Daoy (cell line): ENCODE measurements around the gene NTN1. TPM values are rescaled to one million over a fixed set of nuclear protein-coding genes. Genes with fewer than 3 reads are reported as not detected.
"Not testable (repeated sequence)": the region's sequence is repeated elsewhere in the genome, so short reads cannot be mapped to it uniquely, and the experiment has no call there.

Source experiments
- DNase-seq: peaks from one replicate; pipeline ENCODE4 v3.0.0-alpha.2; 2015; ENCODE audit warnings: low read depth
- total RNA-seq: library from RNA; depleted of rRNA; stranded (reverse); fragments of >200 nt; shearing (Covaris generic); gene quantifications from 2 replicates; pipeline ENCODE4 v1.2.3, GENCODE V29; 2014; rRNA removed

NTN1 gene
- total RNA-seq: 6.8 and 7.1 TPM in 2 replicates

DNA sequence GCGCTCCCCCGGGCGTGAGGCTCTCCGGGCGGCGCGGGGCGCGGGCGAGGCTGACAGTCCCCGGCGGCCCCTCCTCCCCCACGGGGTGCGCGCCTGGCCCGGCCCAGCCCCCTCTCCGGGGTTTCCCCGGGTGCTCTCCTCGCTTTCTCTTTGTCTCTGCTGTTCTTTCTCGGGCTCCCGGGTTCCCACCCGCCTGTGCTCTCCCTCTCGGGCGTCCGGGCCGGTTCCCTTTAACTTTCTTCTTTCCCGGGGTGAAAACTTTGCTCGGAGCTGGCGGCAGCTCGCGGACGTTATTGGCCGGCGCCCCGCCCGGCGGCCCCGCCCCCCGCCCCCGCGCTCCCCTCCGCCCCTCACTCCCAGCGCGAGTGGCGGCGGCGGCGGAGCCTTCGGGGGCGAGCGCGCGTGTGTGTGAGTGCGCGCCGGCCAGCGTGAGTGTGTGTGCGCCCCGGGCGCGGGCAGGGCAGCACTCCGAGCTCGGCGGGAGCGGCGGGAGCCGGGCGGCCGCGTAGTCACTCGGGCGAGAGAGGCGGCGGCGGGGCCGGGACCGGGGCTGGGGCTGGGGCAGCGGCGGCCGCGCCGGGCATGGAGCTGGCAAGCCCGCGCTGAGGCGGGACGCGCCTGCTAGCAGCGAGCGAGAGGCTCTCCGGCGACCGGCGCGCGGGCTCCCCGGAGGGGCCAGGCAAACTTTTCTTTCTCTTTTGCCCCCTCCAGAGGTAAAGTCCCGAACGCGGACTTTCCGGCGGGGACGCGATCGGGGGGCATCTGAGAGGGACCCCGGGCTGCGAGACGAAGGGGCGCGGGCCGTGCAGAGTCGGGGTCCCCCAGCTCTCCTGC, at the start of gene NTN1:
Gene NTN1, plus strand, starts transcription at position 353 of the 834 bp plus-strand sequence. CDS start 864 bp downstream, outside the sequence.
- peak; percentile 69 for DNase-seq

GRCh38 chr17:8975091-8975725, 46.1 kb upstream of the NTN1 start:
- no peak for DNase-seq

DNA sequence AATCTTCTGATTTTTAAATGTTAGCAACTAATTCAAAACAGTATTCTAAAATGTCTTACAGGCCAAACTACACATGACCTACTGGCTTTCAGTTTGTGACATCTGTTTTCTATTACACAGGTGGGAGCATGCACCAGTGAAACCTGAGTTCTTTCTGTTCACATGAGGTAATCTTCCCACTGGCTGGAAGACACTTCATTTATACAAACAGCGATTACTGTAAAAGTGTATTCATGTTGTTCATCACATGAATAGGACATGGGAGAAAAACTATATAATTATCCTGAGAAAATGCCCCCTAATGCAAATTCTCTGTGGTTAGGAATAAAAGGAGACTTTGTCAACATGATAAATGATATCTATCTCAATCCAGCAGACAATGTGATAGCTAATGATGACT, 44.7 kb upstream of the NTN1 start:
- DNase-seq: no peak

GRCh38 chr17:8979715-8980114, 41.6 kb upstream of the NTN1 start:
- no peak for DNase-seq

DNA sequence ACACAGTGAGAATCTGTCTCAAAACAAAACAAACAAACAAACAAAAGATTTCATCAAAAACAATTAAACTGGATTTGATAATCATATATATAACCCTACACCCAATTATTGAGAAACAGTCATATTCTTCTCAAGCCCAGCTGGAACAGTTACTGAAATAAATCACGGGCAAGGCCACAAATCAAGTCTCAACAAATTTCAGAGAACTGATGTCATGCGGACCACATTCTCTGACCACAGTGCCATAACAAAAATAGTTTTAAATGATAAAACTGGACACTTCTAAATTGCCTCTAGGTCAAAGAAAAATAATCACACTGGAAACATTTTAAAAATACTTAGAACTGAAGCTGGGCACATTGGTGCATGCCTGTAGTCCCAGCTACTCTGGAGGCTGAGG, 39.9 kb upstream of the NTN1 start:
- DNase-seq: no peak

- not testable (repeated sequence) for DNase-seq
Measured at GRCh38 chr17:8984225-8984624, 37.1 kb upstream of the NTN1 start.

GRCh38 chr17:8985054-8985701, 36.1 kb upstream of the NTN1 start:
- no peak for DNase-seq

- no peak for DNase-seq
Measured at GRCh38 chr17:8986295-8986694, 35.0 kb upstream of the NTN1 start.

GRCh38 chr17:8988263-8988935, 32.9 kb upstream of the NTN1 start:
- DNase-seq: not testable (repeated sequence)

DNA sequence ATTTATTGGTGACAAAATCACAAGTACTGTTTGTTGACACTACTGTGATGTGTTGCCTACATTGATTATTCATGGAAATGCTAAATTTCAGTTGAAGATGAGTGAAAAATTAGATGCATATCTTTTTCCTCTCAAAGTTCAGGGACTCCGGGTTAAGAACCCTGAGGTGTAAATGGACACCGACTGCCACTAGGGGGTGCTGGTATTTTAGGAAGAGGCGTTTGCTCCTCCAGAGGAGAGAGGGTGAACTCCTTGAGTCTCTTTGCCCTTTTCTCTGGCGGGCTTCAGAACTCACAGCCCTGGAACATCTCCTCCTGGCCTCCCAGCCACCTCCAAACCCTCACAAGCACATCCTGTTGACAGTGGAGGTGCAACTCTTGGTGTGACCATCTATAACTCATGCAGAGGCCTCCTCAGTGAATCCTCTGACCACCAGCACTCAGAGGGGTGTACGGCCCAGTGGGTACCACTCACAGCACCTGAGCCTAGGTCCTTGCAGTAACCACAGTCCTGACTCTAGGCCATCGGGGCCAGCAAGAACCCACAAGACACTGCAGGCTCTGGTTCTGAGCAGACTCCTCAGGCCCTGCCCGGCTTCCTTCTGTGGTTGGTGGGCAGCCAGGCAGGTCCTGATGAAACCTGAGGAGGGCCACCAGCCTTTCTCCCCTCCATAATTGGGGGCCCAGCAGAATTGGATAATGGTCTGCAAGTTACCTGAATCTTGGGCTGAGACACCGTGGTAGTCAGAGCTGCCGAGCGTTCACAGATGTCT, 29.6 kb upstream of the NTN1 start:
- peak; percentile 39 for DNase-seq

DNA sequence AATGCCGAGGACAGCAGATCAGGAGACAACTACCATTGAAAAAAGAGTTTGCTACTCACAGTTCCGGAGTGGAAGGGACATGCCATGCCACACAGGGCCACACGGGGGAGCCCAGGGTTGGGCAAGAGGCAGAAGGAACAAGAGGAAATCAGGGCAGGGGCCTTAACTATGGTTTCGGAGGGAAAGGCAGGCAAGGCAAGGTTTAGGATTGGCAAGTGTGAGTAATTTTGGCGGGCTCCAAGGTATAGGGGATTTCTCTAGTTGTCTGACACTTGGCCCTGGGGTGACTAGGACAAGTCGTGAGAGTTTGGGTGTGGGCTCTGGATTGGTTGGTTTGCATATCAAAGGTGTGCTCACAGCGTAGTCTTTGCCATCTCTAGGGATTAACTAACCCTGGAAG, 27.0 kb upstream of the NTN1 start:
- DNase-seq: peak; percentile 51

- no peak for DNase-seq
Measured at GRCh38 chr17:8995711-8996110, 25.6 kb upstream of the NTN1 start.

DNA sequence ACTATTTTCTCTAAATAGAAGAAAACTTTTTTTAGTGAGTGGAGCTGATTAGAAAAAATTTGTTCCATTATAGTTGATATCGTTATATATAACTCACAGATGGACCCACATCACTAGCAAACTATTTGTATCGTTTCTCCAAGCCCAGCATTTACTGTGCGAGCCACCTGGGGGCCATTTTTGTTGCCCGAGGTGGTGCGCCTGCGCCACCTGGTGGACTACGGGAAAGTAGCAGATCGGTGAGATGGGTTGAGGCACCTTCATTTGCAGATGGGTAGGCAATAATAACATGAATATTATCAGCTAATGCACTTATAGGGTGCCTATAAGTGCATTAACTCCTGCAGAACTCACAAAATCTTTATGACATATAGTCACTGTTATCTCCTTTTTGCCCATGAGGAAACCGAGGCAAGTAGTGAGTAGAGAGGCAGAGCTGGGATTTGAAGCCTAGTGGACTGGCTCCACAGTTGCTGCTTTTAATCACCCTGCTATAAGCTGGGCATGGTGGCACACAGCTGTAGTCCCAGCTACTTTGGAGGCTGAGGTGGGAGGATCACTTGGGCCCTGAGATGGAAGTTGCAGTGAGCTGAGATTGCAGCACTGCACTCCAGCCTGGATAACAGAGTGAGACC, 23.2 kb upstream of the NTN1 start:
- DNase-seq: peak; percentile 63

DNA sequence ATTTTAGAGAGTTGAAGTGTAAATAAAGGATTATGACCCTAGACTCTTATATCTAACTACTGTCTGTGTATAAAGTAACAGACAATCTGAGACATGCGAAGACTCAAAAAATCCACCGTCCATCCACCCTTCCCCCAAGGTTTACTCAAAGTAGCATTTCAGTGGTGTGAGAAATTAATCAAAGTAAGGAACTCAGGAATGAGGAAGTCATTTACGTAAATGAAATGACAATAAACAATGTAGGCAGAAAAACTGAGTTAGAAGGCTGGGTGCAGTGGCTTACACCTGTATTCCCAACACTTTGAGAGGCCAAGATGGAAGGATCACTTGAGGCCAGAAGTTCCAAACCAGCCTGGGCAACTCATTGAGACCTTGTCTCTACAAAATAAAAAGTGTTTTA, 19.8 kb upstream of the NTN1 start:
- no peak for DNase-seq

GRCh38 chr17:9002227-9002605, 19.1 kb upstream of the NTN1 start:
- DNase-seq: peak; percentile 13

GRCh38 chr17:9002606-9003354, 18.5 kb upstream of the NTN1 start:
- DNase-seq: peak; percentile 47

DNA sequence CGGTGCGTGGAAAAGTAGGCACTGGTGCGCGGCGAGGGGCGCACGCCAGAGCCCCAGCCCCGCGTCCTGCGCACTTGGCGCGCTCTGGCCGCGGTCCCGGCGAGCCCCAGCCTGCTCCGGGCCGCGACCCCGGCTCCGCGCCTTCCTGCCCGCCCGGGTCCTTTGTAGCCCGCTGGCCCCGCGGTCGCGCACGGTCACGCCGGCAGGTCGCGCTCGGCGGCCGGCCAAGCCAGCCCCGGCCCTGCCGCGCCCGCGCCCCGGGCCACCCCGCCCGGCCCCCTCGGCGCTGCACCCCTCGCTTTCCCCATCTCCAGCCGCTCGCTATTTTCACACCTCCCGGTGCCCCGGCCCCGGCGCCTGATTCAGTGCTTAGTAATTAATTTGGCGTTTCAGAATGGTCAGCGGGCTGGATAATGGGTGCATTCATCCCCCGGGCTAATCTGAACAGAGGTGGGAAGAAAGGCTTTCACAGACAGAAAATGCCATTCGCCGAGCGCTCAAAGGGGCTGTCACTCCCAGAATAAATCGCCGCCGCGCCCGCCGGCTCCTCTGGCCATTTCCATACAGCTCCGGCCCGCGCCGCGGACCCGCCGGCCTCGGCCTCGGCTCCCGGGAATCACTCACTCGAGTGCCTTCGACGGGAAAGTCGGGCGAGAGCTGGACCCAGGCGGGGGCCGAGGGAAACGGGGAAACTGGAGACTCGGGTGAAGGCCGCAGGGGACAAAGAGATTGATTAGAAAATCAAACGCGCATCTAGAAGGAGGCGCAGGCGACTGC, 17.8 kb upstream of the NTN1 start:
- DNase-seq: peak; percentile 15

DNA sequence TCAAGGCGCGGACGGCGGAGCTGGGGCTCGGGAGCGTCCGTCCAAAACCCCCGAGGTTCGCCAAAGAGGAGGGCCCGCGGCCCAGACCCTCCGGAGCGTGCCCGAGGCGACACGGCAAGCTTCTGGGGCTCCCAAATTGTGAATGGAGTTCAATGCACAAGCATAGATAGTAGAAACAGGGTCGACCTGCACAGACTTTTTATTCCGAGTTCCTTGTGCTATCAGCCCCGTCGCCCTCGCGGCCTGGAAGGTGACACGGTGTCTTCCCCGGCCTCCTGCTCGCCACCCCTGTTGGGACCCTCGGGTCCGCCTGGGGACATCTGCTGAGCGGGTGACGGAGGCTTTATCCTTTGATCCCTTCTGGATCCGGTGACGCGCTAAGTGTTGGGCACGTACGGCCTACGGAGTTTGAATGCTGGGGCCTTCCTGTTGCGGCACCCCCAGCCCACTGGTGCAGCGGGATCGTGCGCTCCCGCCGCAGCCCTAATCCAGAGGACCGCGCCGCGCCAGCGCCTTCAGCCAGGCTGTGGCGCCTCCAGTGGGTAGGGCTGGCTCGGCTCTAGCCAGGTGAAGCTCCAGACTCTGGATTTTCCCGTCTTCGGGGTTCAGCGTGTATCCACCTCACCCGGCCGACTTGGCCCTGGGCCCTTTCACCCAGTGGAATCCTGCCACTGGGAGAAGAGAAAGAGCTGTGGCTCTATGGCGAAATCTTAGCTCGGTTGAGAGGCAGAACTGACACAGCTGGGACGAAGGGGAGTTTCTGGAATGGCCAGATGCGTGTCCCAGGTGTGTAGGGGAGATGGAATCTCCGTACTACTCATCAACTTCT, 17.0 kb upstream of the NTN1 start:
- DNase-seq: no peak

DNA sequence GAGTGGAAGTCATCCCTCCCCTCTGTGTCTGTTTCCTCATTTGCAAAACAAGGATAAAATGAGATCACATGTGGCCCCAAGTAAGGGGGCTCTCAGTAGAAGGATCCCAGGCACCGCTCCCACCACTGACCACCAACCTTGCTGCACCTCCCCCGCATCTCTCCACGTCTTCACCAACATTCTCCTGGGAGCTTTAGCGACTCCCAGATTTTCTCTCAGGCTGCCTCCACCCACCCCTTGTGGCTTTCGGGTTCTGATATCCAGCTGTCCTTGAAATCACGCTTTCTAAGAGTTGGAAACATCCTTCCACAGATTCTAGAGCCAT, 16.4 kb upstream of the NTN1 start:
- no peak for DNase-seq
